HG03139 (cell line): ENCODE results near the gene S100A16.
"Not testable (repeated sequence)": the region's sequence is repeated elsewhere in the genome, so short reads cannot be mapped to it uniquely, and the experiment has no call there.

Experiments used
- ATAC-seq: cut with Tn5 transposase; IDR thresholded peaks from one replicate; pipeline ENCODE4 v1.9.1; 2021; ENCODE audit not compliant: unreplicated experiment

S100A16 gene, protein sequence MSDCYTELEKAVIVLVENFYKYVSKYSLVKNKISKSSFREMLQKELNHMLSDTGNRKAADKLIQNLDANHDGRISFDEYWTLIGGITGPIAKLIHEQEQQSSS

DNA sequence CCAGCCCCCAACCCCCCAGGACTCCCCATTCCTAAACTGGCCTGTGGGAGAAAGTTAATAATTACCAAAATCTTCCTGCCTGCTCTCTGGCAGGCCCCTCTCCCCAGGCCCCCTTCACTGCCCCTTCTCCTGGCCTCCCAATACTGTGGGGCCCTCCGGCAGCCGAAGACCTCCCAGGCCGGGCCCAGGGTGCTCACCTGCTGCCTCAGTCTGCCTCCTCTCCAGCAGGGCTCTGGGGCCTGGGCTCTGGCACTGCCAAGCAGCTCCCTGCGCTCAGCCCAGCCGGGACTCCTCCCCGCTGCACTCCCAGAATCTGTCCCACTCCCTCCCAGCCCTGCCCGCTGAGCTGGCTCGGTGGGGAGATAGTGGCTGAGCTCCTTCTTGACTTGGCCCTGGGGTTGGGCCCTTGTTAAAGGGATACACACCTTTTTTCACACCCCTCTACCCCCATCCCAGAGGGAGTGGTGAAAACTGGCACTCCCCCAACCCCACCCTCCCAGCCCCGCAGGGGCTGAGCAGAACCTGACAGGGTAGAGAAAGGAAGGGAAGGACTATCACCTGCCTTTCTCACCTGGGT lies at the start of gene S100A16:
Gene S100A16, minus strand, starts transcription at position 383 of the 577 bp plus-strand sequence. CDS start 4,986 bp downstream, outside the sequence.
- ATAC-seq: no peak

DNA sequence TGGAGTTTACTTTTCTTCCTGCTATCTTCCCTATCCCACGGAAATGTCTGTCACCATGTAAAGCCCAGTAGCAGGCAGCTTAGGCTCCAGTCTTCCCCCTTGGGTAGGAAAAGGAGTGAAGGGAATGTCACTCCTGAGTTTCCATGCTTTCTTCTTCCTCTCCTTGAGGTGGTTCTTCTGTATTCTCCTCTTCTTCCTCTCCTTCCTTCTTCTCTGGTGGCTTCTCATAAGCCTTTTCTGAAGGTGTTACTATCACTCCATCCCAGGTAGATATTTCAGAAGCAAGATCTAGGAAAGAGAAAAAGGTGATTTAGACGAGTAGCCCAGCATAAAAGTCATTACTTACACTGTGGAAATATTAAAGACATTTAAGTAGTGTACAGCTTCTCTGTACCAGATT lies 49.3 kb upstream of the S100A16 start:
- ATAC-seq: no peak

DNA sequence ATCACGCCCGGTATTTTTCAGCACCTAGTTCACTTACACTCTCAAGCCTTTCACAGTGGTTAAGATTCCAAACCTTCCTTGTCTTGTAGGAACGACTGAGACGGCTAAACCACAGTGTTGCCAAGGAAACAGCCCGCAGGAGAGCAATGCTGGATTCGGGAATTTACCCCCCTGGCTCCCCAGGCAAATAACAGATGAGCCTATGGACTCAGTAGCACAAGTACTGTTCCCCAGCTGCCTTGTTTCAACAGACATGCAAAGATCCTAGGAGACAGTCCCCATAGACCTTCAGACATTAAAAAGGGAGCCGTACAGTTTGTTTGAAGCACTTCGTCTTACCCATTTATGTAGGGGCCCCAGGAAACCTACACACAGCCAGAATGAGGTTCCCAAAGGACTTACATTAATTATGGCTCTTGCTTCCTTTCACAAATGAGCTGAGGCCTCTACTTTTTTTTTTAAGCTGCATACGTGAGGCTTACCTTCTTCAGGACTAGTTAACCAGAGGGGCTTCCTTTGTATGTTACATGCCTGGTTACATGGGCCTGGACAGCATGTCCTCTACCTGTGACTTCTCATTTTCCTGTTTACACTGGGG lies 48.3 kb upstream of the S100A16 start:
- ATAC-seq: no peak

DNA sequence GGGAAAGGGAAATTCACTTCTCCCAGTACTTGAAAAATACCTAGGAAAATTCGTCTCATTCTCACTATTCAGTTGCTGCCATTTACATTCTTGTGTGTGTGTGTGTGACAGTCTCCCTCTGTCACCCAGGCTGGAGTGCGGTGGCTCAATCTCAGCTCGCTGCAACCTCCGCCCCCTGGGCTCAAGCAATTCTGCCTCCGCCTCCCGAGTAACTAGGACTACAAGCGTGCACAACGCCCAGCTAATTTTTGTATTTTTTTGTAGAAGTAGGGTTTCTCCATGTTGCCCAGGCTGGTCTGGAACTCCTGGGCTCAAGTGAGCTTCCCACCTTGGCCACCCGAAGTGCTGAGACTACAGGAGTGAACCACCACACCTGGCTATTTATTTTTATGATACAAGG lies 46.7 kb upstream of the S100A16 start:
- ATAC-seq: no peak

DNA sequence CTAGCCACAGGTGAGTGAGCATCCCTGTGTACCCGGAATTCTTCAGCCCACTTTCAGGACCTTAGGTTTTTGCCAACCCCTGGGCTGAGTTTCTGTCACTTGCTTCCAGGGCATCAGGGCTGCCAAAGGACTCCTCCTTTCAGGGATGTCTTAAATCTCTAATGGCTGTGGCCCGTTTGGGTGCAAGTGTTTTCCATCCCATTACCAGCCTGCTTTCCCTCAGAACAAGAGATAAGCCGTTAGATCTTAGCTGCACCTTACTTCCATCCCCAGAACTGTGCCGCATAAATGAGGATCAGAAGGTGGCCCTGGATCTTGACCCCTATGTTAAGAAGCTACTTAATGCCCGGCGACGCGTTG lies 46.2 kb upstream of the S100A16 start:
- ATAC-seq: no peak

DNA sequence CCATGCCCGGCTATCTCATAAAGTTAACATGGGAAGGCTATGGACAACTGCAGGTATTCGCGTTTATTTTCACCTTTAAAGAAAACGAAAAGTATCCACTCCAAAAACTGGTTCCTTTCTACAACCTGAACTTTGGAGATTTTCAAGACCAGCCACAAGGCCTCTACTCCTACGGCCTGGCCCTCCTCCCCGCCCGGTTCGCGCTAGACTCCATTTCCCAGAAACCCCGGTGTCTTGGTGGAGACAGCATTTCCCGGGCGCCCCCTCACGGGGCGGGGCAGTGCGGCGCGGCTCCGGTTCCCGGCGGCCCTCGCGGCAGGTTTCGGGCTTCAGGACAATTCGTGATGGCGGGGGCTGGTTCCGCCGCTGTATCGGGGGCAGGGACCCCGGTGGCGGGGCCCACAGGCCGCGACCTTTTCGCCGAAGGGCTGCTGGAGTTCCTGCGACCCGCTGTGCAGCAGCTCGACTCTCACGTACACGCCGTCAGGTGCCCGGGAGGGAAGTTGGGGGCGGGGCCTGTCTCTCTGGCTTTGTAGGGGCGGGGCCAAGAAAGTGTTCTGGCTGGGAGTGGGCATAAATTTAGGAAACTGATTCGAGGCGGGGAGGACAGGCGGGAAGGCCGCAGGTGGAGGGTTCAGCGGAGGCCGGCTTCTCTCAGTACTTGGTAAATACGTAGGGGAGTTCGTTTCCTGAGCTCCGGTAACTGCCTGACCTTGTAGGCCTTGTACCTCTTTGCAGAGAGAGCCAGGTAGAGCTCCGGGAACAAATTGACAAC lies 45.6 kb upstream of the S100A16 start, which contains the start of gene SNAPIN:
Gene SNAPIN, plus strand, starts transcription at position 304 of the 775 bp plus-strand sequence. Its CDS starts 41 bp downstream, at position 345.
- peak; percentile 91 for ATAC-seq

DNA sequence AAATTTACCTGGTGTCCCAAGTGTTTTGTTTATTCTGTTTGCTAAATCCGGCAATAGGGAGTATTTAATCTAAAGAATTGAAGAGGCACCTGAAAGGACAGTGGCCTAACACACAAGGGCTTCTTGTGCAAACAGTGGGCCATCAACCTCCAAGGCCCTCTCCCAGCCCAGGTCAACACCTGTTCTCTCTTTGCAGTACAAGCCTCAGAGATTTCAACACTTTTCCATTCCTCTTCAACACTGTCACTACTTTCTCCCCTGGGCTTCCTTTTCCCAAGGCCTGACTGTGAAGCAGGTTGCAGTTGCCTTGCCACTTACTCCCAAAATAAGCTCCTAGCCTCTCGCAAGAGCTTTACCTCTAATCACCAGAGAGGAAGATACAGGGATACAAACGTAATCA lies 42.4 kb upstream of the S100A16 start:
- ATAC-seq: no peak

DNA sequence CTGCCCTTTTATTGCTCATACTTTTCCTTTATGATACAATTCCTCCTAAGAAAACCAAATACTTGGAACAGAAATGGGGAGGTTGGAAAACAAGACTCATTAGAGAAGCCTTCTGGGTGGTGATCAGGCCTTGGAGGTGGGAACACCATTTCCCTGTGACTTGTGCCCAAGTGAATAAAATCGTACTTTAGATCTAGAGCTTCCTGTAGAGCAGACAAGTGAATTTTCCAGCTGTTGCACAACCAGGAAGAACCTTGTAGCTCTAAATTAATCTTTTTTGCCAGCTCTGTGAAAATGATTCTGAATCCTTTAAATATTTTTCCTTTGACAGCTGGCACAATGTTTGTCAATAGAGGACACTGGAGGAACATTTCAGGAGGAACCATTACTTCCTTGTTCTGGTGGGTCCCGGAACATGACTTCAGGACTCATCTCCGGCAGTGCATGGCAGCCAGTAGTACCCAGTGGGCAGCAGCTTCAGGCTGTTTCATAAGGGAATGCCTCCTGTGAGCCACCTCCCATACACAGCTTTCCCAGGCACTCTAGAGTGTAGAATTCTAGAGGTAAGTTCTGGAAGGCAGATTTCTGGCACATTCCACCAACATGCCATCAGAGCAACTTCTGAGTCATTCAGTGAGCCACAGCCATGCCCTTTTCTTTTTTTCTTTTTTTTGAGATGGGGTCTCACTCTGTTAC lies 40.0 kb upstream of the S100A16 start:
- ATAC-seq: no peak

DNA sequence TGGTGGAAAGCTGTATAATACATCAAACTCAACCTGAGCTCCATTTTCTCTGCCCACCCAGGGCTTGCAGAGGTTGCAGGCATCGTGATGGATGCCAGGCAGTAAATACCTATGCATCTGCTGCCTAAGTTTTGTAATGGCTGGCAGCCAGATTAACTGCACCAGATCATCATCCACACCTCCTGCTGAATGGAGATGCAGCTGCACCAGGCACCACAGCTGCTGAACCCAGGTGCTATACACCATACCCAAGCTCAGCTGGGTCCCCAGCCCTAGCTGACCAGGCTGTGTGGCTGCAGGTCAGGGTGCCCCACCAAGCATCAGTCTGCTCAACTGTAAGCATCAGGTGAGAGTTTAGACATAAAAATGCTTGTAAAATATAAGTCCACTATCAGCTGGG lies 38.8 kb upstream of the S100A16 start:
- ATAC-seq: no peak

DNA sequence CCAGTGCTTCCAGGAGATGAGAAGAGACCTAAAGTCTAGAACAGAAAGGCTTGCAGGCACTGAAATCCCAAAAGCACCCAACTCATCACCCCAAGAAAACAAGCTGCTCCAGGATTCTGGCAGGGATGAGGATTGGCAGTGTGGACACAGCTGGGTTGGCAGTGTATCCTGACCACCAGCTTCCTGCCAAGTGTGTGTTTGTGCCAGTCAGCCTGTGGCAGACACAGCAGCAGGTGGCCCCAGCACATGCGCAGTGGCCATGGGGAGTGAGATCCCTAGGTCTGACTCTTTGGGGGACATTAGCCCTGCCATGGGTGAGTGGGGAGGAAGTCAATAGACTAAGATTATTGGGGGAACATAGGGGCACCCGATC lies 36.9 kb upstream of the S100A16 start:
- no peak for ATAC-seq

DNA sequence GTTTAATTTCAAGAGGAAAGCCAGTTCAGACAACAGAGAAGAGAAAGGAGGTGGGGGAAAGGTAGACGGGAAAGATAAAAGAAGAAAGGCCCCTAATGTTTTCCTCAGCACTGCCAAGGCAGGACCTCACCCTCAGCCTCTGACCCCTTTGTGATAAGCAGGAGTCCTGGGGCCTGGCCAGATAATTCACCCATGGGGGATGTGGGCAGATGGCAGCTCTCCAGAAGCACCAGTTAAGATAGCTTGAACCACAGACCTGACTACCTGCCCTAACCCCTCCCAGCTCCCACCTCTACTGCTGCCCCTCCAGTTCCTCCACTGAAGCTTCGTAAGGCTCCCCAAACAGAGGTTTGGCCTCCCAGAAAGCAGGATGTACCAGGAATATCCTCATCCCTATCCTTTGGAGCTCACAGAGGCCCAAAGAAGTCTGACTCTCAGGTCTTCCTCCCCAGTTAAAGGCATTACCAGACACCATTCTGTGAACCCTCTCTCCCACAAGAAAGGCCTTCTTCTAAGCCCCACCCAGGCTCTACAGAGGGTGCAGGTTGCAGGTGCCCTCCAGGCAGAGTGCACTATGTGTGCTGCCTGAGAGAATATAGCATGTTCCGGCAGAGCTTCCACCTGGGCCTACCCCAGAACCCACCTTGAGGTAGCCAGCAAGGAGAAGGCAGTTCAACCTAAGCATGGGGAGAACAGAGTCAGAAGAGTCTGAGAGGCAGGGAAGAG lies 36.4 kb upstream of the S100A16 start:
- no peak for ATAC-seq

DNA sequence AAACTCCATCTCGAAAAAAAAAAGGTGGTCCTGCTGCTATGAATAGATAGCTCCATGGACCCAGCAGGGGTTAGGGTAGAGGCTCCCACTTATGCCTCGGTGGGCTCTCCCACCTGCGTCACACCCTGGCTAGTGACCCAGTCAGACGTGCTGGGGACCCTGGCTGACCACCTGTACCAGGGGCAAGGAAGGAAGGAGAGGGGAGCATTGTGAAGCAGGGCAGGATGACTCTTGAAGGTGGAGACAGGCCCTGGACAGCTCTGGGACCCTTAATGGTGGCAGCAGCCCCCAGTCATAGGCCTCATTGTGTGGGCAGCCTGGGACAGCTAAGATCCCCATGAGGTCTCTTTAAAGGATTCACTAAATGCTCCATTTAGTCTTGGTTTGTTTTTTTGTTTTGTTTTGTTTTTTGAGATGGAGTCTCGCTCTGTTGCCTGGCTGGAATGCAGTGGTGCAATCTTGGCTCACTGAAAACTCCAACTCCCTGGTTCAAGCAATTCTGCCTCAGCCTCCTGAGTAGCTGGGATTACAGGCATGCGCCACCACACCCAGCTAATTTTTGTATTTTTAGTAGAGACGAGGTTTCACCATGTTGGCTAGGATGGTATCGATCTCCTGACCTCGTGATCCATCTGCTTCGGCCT lies 35.2 kb upstream of the S100A16 start:
- ATAC-seq: no peak

DNA sequence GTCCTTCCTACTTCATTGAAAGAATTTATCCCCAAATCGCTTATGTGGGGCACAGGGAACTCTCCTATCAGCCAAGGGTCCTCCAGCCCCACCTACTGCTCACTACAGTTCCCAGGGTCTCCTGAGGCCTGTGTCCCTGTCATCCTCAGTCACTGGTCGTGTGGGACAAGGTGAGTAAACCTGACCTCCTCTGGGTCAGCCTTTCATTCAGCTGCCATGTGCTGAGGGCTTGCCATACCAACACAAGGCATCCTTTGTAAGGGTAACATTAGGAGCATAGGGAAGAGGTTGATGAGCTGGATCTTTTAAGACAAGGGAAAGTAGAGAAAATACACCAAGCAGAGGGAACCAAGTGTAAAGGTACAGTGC lies 34.4 kb upstream of the S100A16 start:
- ATAC-seq: no peak

DNA sequence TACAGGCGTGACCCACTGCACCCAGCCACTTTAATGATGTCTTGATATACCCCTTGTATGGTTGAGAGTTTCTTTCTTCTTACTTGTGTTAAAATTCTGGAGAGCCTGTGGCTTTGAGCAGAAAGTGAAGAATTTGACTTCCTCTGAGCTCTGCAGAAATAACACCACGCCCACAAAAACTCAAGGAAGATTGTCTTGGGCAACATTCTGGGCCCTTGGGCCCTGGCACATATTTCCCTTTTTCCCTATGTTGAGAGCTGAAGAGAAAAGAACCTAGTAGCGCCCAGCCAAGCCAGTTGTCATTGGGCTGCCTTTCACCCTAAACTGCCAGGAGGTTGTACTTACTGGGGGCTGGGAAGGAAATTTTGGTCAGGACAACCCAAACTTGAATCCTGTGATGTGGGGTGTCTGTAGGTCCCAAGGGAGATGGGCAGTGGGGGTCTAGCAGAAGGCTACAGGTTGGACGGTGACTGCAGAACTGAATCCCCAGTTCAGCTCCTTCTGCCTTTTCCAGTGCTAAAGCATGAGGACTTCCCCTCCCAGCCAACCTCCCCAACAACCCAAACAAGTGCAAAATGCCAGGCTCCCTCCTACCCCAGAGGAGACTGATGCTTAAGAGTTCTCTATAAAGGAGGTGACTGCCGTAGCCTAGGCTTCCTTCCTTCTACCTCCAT lies 33.9 kb upstream of the S100A16 start:
- ATAC-seq: no peak

DNA sequence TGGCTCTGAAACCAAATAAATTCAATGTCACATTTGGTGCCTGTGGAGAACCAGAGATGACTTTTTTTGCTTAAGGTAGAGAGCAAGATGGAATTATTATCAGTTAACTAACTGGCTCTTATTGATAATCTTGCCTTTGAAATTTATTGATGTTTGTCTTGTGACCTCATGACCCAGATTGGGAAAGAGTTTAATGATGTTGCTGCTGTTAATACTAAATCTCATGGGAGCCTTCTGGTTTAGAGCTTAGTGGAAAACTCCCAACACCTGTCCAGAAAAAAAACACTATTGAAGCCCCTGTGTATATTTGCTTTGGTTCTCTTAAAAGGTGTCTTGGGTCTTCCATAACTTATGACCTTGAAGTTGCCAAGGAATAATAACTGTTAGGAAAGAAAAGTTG lies 30.9 kb upstream of the S100A16 start:
- no peak for ATAC-seq

DNA sequence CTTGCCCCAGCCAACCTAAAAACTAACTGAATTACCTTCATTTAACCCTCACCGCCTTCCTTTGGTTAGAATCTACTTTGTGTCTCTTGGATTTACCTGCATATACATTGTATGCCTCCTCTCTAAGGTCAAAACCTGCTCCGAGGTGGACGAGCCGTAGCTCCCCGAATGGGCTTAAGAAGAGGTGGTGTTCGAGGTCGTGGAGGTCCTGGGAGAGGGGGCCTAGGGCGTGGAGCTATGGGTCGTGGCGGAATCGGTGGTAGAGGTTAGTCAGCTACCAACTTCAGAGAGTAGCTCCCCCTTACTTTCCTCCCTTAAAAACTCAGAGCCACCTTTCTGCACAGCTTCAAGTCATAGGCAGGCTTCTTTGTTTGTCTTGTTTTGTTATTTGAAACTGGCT lies 30.2 kb upstream of the S100A16 start:
- no peak for ATAC-seq

DNA sequence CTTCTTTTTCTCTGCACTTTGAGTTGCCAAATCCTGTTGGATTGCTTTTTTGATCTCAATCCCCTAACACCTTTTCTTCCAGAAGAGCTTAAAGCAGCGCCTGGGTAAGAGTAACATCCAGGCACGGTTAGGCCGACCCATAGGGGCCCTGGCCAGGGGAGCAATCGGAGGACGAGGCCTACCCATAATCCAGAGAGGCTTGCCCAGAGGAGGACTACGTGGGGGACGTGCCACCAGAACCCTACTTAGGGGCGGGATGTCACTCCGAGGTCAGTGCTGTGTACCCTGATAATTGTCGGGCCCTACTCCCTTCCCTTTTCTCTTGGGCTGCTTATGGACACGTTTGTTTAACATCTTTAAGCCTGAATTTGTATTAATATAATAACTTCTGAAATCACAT lies 29.2 kb upstream of the S100A16 start:
- ATAC-seq: no peak

DNA sequence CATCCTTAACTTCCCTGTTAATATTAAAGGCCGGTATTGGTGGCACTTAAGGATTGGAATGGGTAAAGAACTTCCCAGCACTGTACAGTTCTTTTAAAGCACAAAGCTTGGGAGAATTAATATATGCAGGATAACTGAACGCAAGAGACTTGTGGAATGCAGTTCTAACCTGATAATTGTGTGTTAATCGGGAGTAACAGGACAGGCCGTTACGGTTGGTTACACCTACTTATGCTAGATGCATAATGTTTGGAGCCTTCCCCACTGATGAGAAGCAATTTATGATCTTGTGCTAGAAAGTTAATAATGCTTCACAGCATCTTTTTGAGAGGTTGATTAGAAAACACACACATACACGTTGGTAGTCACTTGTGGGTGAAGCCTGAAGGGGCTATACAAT lies 27.9 kb upstream of the S100A16 start:
- ATAC-seq: no peak

DNA sequence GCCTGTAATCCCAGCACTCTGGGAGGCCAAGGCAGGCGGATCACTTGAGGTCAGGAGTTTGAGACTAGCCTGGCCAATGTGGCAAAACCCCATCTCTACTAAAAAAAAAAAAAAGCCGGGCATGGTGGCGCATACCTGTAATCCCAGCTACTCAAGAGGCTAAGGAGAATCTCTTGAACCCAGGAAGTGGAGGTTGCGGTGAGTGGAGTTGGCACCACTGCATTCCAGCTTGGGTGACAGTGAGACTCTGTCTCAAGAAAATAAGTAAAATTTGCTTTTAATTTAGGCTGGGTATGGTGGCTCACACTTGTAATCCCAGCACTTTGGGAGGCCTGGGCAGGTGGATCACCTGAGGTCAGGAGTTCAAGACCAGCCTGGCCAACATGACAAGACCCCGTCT lies 27.3 kb upstream of the S100A16 start:
- not testable (repeated sequence) for ATAC-seq

DNA sequence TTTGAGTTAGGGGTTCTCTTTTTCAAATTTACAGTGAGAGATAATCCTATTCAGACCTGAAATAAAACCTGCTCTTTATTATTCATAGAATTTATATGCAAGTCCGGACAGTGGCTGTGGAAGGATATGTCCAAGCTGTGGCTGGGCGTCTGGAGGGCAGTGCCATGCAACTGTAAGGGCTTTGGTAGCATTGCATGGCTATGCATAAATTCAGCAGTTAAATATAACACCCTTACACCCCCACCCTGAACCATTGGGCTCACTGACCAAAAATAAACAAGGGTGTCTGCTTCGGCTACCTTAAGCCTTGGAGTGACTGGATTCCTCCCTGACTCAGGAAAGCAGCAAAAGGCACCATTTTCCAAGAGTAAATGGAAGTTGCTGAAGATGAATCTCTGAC lies 26.3 kb upstream of the S100A16 start:
- ATAC-seq: no peak
